ENCODE data around the gene KDF1. TPM values are rescaled to one million over a fixed set of nuclear protein-coding genes. Genes with fewer than 3 reads are reported as not detected.

Gene KDF1
- total RNA-seq (2014; rRNA removed; shearing (Covaris generic)) (not detected in 2 replicates), total RNA-seq (2022) (not detected in 2 replicates), Bru-seq, nascent RNA (percentile 9 among the genes with signal in this experiment), BruChase-seq, experiment 1, labeled RNA remaining after a 6-hour chase (percentile 13 among the genes with signal in this experiment), BruChase-seq, experiment 2, labeled RNA remaining after a 2-hour chase (percentile 9 among the genes with signal in this experiment)
- long read RNA-seq = 0 reads

GRCh38 chr1:26959722-26960624 lies at the start of gene KDF1:
Gene KDF1, minus strand, starts transcription at chr1:26960468. Its CDS starts 8,088 bp downstream, at chr1:26952380.
- Histone ChIP-seq H3K36me3 (ENCODE audit: insufficient read depth, low read length) (no peaks in the 10 kb centered on the region), H3K4me1 (ENCODE audit: insufficient read depth, low read length, poor library complexity, severe bottlenecking) (no peaks in the 10 kb centered on the region), H3K4me2 (ENCODE audit: low read length) (peak within 1 kb of the TSS; percentile 53; the same call in 1 of the 2 replicates), H3K9me3 (ENCODE audit: low read length) (no peaks in the 10 kb centered on the region), H2AFZ (ENCODE audit: low read length) (no peak within 1 kb of the TSS), H3K27ac (ENCODE audit: low read depth, low read length, poor library complexity, severe bottlenecking) (no peak within 1 kb of the TSS), H4K20me1 (ENCODE audit: insufficient read depth, low read length) (no peaks in the 10 kb centered on the region), H3K79me2 (ENCODE audit: insufficient read depth, low read depth, low read length) (no peaks in the 10 kb centered on the region), H3K4me3 (ENCODE audit: low read depth, low read length, poor library complexity, severe bottlenecking) (no peak within 1 kb of the TSS), H3K9me2 (ENCODE audit: insufficient read depth, low read length) (no peaks in the 10 kb centered on the region)
- ChIA-PET CTCF (ENCODE audit: unreplicated experiment) (no interaction called here), POLR2A (no interaction called here)
- intact Hi-C loops (cut with micrococcal nuclease; ENCODE audit: unreplicated experiment) = loop anchor here (10.0 kb wide), 1 partner anchor 135 kb away; no protein-coding TSS in a partner anchor
- TF ChIP-seq, protein P1, sequence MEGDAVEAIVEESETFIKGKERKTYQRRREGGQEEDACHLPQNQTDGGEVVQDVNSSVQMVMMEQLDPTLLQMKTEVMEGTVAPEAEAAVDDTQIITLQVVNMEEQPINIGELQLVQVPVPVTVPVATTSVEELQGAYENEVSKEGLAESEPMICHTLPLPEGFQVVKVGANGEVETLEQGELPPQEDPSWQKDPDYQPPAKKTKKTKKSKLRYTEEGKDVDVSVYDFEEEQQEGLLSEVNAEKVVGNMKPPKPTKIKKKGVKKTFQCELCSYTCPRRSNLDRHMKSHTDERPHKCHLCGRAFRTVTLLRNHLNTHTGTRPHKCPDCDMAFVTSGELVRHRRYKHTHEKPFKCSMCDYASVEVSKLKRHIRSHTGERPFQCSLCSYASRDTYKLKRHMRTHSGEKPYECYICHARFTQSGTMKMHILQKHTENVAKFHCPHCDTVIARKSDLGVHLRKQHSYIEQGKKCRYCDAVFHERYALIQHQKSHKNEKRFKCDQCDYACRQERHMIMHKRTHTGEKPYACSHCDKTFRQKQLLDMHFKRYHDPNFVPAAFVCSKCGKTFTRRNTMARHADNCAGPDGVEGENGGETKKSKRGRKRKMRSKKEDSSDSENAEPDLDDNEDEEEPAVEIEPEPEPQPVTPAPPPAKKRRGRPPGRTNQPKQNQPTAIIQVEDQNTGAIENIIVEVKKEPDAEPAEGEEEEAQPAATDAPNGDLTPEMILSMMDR (conservative IDR thresholded peaks at IDR 0.05; ENCODE audit: low read length) = no peak
- TF ChIP-seq EZH2phosphoT487 (IDR thresholded peaks at IDR 0.05; ENCODE audit: borderline replicate concordance, low read depth, low read length) = no peak
- no peak for DNase-seq (ENCODE audit: low spot score)
- no TSS peak for BruUV-seq (replicated peaks)

GRCh38 chr1:27009601-27010197 lies 49.4 kb upstream of the KDF1 start:
- Histone ChIP-seq H3K79me2 (ENCODE audit: insufficient read depth, low read depth, low read length) (no peaks in the 10 kb centered on the region), H3K9me3 (ENCODE audit: low read length) (no peaks in the 10 kb centered on the region), H3K27ac (ENCODE audit: low read depth, low read length, poor library complexity, severe bottlenecking) (no peak overlapping the region), H3K4me3 (ENCODE audit: low read depth, low read length, poor library complexity, severe bottlenecking) (no peak overlapping the region), H3K4me2 (ENCODE audit: low read length) (no peak overlapping the region), H3K9me2 (ENCODE audit: insufficient read depth, low read length) (no peaks in the 10 kb centered on the region), H2AFZ (ENCODE audit: low read length) (no peak overlapping the region), H4K20me1 (ENCODE audit: insufficient read depth, low read length) (no peaks in the 10 kb centered on the region), H3K36me3 (ENCODE audit: insufficient read depth, low read length) (no peaks in the 10 kb centered on the region), H3K4me1 (ENCODE audit: insufficient read depth, low read length, poor library complexity, severe bottlenecking) (no peaks in the 10 kb centered on the region)
- TF ChIP-seq, protein P1 (conservative IDR thresholded peaks at IDR 0.05; ENCODE audit: low read length) = no peak
- TF ChIP-seq EZH2phosphoT487 (IDR thresholded peaks at IDR 0.05; ENCODE audit: borderline replicate concordance, low read depth, low read length) = no peak
- BruUV-seq (replicated peaks) = no TSS peak
- POLR2A ChIA-PET = interaction anchor here (0.5 to 1.5 kb wide), 2 partner anchors 12 to 78 kb away, joined by 3 read pairs; no protein-coding TSS in a partner anchor
- no peak for DNase-seq (ENCODE audit: low spot score)
- CTCF ChIA-PET (ENCODE audit: unreplicated experiment) = interaction anchor here (1.0 kb wide), 1 partner anchor 37 kb away, joined by 3 read pairs; no protein-coding TSS in a partner anchor
- intact Hi-C loops (cut with micrococcal nuclease; ENCODE audit: unreplicated experiment) = no loop called here
